ENCODE data around the gene SELENOF.
"Not testable (repeated sequence)": the region's sequence is repeated elsewhere in the genome, so short reads cannot be mapped to it uniquely, and the experiment has no call there.

SELENOF gene

DNA sequence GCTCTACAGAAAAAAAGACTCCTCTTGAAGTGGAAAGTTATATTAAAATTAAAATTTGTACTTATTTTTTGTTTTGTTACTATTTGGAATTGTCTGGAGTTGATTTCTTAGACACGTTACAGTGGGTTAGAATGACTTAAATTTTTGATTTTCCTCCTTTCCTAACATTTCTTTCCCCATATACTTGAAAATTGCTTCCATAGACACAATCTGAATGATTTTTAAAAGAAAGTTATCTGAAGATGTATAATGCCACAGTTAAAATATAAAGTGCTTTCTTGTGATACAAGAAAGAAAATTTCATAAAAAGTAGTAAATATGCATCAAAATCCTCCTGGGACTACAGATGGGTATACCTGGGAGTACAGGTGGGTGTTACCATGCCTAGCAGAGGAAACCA, 2.8 kb upstream of the SELENOF start:
- no peak for DNase-seq (ENCODE audit: low read depth)

DNA sequence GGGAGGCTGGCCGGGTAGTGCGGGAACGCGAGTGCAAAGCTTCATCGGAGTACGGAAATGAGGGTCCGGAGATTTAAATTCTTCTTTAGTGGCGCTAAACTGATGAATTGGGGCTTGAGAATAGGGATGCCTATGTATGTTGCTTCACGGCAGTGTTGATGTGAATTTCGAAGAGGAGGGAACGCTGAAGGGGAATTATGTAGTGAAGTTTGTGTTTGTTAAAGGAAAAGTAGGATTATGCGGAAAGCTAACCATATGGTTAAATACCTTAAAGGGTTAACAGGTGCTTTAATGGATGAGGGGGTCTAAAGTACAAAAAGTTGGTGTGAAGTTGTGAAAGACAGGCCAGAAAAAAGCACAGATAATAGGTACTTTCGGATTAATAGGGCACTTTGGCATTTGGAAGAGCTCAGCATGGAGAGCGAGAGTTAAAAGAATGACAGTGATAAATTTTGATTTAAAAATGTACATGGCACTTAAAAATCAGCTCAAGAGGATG, 1.9 kb upstream of the SELENOF start:
- no peak for DNase-seq (ENCODE audit: low read depth)

DNA sequence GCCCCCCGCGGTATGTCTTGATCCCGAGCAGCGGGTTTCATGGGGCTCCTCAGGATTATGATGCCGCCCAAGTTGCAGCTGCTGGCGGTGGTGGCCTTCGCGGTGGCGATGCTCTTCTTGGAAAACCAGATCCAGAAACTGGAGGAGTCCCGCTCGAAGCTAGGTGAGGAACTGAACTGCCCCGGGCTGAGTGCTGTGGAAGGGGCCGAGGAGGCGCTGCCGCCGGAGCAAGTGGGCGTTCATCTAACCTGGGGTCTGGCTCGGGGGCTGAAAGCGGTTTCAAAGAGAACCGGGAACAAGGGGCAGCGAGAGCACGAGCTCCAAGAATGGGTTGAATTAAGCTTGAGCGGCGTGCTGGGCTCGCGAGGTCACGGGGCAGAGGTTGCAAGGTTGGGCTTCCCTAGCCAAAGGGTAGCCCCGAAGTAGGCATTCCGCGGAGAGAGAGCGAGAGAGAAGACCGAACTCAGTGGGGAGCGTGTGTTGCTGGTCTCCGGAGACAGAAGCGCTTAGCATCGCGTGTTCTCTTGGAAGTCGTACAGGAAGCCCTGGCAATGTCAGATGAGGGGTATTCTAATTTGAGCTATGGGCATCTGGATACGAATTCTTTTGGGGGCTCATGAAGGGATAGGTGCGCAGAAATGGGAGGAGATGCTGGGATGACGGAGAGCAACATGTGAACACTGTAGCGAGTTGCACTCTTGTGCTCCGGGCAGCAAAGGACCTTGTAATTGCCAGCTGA, 1.2 kb upstream of the SELENOF start:
- DNase-seq (ENCODE audit: low read depth) = peak; percentile 63

DNA sequence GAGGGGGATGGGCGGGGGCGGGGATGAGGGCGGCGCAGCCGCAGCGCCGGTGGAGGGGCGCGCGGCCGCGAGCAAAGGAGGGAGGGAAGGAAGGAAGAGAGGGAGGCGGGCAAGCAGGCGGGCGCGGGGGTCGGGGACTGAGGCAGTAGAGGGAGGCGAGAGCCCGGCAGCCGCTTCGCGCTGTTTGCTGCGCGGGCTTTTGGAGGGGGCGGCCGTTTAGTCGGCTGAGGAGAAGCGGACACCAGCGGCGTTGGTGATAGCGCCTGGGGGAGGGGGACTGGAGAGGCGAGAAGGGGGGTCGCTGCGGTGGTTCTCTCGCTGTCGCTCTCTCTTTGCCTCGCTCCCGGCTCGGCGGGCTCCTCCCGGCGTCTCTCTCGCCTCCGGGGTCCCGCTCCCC, 673 bp upstream of the SELENOF start, which contains the start of gene HS2ST1:
TSS of gene HS2ST1 (plus strand) at position 35 of the 397 bp plus-strand sequence.
- no peak for DNase-seq (ENCODE audit: low read depth)

DNA sequence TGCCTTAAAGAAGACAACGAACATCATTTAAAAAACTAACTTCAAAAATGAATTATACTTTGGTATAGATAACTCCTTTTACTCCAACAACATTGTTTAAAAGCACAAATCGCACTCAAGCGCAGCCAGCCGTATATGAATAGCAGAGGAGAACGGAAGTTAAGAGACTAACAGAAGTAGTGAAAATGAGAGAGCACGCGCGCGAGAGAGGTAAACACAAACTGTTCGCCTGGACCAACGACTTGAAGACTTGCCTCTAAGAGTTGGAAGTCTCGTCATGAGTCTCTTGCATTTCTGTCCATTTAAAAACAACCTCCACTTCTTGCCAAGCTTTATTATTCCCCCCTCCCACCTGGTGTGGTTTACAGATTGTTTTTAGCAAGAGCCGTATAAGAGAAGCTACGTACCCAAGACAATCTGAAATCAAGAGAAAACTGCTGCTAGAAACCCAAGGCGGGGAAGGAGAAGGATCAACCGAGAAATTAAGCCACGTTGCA, 479 bp downstream of the SELENOF start:
- DNase-seq (ENCODE audit: low read depth) = peak; percentile 55

GRCh38 chr1:86912281-86912900, 1.5 kb downstream of the SELENOF start:
- DNase-seq (ENCODE audit: low read depth) = peak; percentile 9

DNA sequence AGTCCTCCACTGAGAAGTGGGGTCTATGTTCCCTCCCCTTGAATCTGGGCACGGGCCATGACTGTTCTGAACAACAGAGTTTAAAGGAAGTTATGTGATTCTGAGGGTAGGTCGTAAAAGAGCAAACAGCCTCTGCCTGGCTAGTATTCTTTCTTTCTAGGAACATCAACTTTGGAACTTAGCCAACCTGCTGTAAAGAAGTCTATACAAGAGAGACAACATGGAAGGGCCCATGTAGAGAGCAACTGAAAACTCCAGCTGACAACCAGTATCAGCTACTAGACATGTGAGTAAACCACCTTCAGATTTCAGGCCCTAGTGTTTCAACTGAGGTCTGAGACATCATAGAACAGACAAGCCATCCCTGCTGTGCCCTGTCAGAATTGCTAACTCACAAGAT, 7.5 kb downstream of the SELENOF start:
- DNase-seq (ENCODE audit: low read depth) = no peak

DNA sequence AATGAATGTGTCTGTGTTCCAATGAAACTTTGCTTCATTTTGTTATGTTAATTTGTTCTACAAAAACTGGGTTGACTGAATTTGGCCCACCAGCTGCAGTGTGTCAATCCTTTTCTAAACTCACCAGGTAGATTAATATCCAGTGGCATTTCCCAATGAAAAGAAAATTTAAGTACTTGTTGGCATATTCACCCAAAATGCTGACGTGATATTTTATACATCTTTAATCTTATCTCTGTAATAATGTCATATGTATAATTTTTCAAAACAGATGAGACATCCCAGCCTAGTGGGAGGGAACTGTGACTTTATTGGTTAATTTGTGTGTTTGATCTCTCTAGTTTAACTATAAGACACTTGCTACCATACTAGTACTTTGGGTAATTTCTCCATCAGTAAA, 8.1 kb downstream of the SELENOF start:
- no peak for DNase-seq (ENCODE audit: low read depth)

DNA sequence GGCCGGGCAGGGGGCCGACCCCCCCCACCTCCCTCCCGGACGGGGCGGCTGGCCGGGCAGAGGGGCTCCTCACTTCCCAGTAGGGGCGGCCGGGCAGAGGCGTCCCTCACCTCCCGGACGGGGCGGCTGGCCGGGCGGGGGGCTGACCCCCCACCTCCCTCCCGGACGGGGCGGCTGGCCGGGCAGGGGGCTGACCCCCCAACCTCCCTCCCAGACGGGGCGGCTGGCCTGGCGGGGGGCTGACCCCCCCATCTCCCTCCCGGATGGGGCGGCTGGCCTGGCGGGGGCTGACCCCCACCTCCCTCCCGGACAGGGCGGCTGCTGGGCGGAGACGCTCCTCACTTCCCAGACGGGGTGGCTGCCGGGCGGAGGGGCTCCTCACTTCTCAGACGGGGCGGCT, 14.5 kb downstream of the SELENOF start:
- DNase-seq (ENCODE audit: low read depth) = not testable (repeated sequence)

DNA sequence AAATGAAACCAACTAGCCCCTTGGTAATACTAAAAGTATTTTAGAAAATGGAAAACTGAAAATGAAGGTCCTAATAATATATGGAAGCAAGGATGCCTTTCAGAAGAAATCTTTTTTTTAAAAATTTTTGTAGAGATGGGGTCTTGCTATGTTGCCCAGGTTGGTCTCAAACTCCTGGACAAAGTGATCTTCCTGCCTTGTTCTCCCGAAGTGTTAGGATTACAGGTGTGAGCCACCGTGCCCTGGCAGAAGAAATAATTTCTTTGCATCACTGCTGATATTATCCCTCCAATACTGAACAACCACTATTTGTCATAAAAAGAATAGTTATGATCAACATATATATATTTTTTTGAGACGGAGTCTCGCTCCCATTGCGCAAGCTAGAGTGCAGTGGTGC, 25.6 kb downstream of the SELENOF start:
- no peak for DNase-seq (ENCODE audit: low read depth)

DNA sequence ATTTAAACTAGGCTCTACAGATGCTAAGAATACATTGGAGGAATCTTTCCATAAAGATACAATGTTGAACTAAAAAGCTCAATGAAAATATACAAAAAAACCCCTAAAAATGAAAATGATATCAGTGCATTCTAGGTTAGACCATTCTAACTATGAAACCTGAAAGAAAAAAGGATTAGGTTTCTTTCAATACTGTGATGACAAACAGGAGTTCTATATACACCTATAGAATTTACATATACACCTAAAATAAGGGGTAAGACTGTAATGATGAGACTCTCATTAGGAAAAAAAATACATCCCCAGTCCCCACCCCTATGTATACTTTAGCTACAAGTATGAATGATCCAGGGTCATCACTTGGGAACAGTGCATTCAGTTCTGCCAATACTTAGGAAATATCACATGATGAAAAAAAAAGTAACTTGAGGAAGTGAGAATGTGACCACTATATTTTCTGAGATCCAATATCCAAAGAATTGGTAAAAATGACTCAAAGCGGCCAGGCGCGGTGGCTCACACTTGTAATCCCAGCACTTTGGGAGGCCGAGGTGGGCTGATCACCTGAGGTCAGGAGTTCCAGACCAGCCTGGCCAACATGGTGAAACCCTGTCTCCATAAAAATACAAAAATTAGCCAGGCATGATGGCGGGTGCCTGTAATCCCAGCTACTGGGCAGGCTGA, 26.3 kb downstream of the SELENOF start:
- DNase-seq (ENCODE audit: low read depth) = no peak

DNA sequence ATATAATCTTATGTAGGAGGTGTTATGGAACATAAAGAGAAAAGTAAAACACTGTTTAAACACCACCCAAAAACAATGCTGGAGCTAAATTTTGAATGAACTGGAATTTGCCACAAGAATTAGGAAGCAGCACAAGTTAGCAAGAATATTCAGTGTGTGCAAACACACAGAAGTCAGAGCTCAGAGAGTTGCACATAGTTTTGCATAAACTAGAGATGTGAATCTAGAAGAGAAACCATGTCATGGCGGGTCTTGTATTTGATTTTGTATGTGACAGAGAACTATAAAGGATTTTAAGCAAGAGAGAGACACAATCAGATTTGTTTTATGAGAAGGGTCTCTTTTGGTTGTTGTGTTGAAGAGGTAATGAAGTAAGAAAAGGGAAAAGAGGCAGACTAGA, 38.2 kb downstream of the SELENOF start:
- no peak for DNase-seq (ENCODE audit: low read depth)

DNA sequence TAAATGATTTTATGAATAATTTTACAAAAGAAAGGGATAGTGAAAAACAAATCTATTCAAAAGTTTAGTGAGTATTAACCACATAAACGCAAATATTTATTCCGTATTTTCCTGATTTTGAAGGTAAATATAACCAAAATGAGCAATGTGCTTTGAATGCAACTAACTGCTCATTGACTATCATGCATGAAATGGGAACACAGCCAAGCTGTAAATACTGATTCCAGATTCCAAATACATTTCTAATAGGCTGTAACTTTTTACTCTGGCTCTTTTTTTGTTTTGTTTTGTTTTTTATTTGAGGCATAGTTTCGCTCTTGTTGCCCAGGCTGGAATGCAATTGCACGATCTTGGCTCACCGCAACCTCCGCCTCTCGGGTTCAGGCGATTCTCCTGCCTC, 41.8 kb downstream of the SELENOF start:
- no peak for DNase-seq (ENCODE audit: low read depth)

DNA sequence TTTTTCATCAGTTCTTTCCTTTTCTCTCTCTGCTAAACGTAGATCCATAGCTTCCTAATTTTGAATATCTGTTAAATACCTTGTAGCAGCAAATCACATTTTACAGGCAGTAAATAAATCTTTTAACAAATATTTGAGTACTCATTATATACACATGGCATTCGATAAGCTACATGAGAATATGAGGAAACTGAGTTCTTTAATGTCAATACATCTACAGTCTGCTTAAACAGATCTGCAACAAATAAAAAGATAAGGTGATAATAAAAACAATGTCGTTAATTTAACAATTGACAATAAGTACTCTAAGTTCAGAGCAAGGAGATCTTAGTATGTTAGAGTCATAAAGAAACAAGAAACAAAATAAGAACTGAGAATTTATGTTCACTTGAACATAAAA, 42.9 kb downstream of the SELENOF start:
- no peak for DNase-seq (ENCODE audit: low read depth)

- peak; percentile 6 for DNase-seq (ENCODE audit: low read depth)
Measured at GRCh38 chr1:86868477-86868876, 45.4 kb downstream of the SELENOF start.

GRCh38 chr1:86867278-86867677, 46.6 kb downstream of the SELENOF start:
- not testable (repeated sequence) for DNase-seq (ENCODE audit: low read depth)

DNA sequence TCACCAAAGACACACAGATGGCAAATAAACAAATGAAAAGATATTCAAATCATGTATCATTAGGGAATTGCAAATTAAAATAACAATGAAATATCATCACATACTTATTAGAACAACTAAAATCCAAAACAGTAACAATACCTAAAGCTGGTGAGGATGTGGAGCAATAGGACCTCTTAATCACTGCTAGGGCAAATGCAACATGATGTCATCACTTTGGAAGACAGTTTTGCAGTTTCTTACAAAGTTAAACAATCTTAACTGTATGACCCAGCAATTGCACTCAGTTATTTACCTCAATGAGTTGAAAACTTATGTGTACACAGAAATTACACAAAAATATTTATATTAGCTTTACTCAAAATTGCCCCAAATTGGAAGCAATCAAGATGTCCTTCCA, 47.3 kb downstream of the SELENOF start:
- DNase-seq (ENCODE audit: low read depth) = peak; percentile 82

DNA sequence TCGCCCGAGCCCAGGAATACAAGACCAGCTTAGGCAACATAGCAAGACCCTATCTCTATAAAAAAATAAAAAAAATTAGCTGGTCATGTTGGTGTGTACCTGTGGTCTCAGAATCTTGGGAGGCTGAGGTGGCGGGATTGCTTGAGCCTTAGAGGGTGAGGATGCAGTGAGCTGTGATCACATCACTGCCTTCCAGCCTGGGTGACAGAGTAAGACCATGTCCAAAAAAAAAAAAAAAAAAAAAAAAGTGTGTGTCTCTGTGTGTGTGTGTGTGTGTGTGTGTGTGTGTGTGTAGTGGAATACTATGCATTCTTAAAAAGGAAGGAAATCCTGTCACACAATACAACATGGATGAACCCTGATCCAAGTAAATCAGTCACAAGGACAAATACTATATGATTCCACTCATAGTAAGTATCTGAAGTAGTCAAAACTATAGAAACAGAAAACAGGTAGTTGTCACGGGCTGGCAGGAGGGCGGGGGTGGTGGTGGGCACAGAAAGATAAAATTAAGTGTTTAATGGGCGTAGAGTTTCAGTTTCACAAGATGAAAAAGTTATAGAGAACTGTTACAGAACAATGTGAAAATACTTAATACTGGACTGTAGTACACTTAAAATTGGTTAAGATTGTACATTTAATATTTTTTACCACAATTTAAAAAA, 47.8 kb downstream of the SELENOF start:
- no peak for DNase-seq (ENCODE audit: low read depth)

DNA sequence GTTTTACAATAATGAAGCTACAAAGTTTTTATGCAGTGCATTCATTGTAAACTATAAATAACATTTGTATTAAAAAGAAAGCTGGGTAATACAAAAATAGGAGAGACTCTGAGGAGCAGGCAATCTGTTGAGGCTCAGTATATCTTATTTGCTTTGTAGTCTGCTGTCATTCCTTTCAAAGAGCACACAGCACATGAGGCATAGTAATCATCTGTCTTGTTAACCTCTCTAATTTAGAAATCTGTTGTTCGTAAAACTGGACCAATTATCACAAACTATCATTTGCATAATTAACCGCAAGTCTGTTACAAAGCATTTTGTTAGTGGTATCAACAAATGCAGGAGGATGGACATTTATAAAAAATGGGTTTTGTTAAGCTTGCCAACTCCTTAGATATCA, 51.0 kb downstream of the SELENOF start:
- DNase-seq (ENCODE audit: low read depth) = no peak

- no peak for DNase-seq (ENCODE audit: low read depth)
Measured at GRCh38 chr1:86861424-86861823, 52.5 kb downstream of the SELENOF start.

DNA sequence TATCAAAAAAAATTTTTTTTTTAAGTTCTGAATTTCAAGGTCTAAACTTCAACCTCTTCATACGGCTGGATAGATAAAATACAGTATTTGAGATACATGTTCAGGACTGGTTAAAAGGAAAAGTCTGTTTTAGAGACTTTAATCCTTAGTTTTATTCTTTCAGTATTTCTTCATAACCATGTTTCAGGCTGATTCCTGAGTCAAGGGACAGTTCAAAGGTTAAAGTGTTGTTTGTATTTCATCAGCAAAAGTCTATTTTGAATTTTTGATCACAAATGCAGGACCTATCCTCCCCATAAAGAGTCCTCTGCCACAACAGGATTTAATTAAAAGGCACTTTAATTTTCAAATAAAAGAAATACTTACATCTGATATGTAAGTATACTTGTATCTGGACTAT, 53.5 kb downstream of the SELENOF start:
- no peak for DNase-seq (ENCODE audit: low read depth)

GRCh38 chr1:86860020-86860419, 53.9 kb downstream of the SELENOF start:
- no peak for DNase-seq (ENCODE audit: low read depth)

Data from amniotic epithelial cell (primary cell).